ENCODE results near the gene LBR. TPM values are rescaled to one million over a fixed set of nuclear protein-coding genes. Genes with fewer than 3 reads are reported as not detected.

LBR gene
- total RNA-seq, 1 donor from 2014 or later, result 50.1 TPM

- no peak for DNase-seq (ENCODE audit: extremely low read depth, low read depth, low spot score)
Observed at GRCh38 chr1:225464851-225465792, 37.3 kb upstream of the LBR start.

DNA sequence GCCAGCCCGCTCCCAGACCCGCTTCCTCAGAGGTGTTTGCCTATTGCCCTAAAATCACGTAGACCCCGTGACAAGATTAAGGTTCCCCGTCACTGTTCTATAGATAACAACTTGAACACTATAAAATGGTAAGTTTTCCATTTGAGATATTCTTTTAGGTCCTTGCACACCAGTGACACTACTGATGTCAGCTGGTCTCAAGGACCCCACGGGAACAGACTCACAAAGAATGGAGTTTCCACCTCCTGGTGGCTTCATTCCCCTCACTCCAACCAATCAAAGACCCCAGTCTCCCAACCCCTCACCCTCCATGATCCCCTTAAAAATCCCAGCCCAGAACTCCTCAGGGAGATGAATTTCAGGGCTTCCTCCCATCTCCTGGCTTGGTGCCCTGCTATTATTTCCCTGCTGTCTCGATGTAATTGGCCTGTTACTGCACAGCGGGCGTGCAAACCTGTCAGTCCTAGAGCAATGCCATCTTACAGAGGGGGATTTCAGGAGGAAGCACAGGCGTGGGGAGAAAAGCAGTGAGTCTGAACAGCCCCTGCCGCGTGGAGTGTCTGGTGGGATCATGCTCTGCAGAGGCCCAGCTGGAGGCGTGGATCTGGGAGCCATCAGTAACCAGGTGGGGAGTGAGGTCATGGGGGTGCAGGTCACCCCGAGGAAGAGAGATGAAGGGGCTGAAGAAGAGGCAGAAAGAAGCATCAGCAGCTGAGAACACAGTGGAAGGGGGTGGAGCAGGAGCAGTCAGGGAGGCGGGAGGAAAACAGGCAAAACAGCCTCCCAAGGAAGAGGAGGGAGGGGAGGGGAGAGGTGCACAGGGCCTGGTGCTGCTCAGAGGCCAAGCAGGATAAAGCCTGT, 35.1 kb upstream of the LBR start:
- DNase-seq (ENCODE audit: extremely low read depth, low read depth, low spot score), result no peak

- no peak for DNase-seq (ENCODE audit: extremely low read depth, low read depth, low spot score)
Observed at GRCh38 chr1:225462429-225462713, 34.5 kb upstream of the LBR start.

- no peak for DNase-seq (ENCODE audit: extremely low read depth, low read depth, low spot score)
Observed at GRCh38 chr1:225461533-225462428, 33.9 kb upstream of the LBR start.

DNA sequence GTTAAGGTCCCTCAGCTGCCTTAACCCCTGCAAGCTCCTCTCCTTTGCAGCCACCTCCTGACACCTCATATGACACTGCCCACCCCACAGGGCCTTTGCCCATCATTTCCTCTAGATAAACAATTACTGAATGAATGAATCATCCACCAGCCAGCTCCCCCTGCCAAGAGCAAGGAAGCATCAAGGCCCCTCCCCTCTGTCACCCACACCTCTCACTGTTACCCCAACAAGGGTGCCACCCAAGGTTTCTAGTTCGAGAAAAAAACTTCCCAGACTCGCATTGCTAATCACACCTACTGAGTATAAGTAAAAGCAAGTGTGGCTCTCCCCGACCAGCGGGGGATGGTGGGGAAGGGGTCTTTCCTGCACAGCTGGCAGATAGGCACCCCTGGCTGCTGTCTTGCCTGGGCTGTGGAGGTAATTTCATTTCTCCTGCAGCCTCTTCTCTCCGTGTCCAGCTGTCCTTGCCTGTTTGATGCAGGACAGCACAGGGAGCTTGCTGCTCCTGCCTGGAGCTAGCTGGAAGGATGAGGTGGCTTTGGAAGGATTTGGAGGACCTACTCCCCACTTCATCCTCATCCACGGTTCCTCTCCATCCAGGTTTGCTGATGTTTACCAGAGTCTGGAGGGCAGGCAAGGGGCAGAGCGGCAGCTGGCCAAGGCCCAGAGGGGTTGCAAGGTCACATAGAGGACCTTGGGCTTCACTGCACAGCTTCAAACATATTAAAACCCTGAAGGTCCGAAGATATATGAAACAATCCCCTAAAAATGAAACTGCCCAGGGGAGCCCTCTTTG, 33.1 kb upstream of the LBR start:
- DNase-seq (ENCODE audit: extremely low read depth, low read depth, low spot score), result no peak

GRCh38 chr1:225460021-225460736, 32.3 kb upstream of the LBR start:
- DNase-seq (ENCODE audit: extremely low read depth, low read depth, low spot score), result no peak

GRCh38 chr1:225458222-225458631, 30.4 kb upstream of the LBR start:
- DNase-seq (ENCODE audit: extremely low read depth, low read depth, low spot score), result no peak

- no peak for DNase-seq (ENCODE audit: extremely low read depth, low read depth, low spot score)
Observed at GRCh38 chr1:225454733-225455132, 26.9 kb upstream of the LBR start.

- no peak for DNase-seq (ENCODE audit: extremely low read depth, low read depth, low spot score)
Observed at GRCh38 chr1:225453797-225454648, 26.2 kb upstream of the LBR start.

DNA sequence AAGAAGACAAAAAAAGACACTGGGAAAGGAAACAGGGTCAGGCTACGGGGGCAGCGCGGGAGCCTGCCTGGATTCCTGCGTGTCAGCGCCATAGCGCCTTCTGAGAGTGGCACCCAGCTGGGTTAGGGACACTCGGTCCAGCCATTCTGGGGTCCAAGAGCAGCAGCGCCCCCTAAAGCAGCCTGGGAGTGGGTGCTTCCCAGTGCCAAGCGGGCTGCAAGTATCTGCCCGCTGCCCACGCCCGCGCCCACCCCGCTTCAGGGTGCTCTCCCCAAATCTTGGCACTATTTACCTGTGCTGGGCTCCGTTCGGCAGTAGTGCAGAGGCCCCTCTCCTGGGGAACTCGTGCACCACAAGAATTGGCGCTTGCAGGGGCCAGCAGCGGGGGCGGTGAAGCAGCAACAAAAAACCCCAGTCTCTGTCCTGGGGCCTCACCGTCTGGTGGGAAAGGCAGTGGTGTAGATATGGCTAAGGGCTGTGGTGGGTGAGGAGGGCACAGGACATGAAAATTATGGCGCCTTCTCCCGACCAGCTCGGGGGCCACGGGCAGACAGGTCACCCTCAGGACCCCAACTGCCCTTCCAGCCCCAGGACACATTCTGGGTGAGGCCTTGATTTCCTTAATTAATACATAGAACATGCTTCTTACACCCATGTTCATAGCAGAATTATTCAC, 24.1 kb upstream of the LBR start:
- DNase-seq (ENCODE audit: extremely low read depth, low read depth, low spot score), result no peak

DNA sequence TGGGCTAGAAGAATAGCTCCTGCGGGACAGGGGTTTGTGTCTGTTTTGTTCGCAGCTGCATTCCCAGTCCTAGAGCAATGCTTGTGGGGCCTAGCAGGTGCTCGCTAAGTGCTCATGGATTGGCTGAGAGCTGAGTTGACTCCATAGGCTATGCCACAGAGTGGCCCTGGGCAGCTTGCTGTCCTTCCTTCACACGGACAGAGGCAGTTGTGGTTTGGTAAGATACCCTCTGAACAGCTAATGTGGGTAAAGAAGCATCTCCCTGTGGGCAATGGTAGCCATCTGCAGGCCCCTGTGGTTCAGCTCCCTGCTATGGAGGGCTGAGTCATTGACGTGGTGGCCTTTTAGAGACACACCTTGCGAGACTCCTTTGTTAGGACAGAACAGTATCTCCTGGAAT, 23.5 kb upstream of the LBR start:
- DNase-seq (ENCODE audit: extremely low read depth, low read depth, low spot score), result no peak

GRCh38 chr1:225450491-225451191, 22.8 kb upstream of the LBR start:
- DNase-seq (ENCODE audit: extremely low read depth, low read depth, low spot score), result no peak

GRCh38 chr1:225449774-225450173, 21.9 kb upstream of the LBR start:
- DNase-seq (ENCODE audit: extremely low read depth, low read depth, low spot score), result no peak

GRCh38 chr1:225449261-225449660, 21.4 kb upstream of the LBR start:
- no peak for DNase-seq (ENCODE audit: extremely low read depth, low read depth, low spot score)

GRCh38 chr1:225448146-225448805, 20.4 kb upstream of the LBR start:
- DNase-seq (ENCODE audit: extremely low read depth, low read depth, low spot score), result no peak

DNA sequence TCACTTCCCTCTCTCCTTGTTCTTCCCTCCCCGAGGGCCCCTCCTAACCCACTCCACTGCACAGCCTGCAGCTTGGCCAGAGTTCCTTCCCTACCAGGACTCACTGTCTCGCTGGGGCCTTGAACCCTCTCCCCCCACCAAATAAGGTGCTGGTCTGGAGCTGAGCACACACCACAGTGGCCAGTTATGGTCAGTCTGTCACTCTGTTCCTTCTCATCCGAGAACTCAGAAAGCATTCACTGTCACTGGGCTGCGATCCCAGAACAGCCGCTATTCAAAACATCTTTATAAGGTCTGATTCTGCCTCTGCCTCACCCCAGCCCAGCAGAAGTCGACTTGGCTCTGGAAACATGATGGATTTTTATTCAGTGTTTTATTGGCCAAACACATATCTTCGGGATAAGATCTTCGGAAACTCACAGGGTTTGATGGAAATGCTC, 19.8 kb upstream of the LBR start:
- no peak for DNase-seq (ENCODE audit: extremely low read depth, low read depth, low spot score)

Measured in glomerular endothelial cell (primary cell).